Measurements from ENCODE around the gene TCTN2. TPM values are rescaled to one million over a fixed set of nuclear protein-coding genes. Genes with fewer than 3 reads are reported as not detected.

TCTN2 gene
- polyA plus RNA-seq, 1 donor from 2014 or later = 14.3 TPM

- H3F3A ChIP-seq (ENCODE audit: insufficient read depth, low read length, poor library complexity, severe bottlenecking) = no peaks in the 10 kb centered on the region
- no peak overlapping the region for H3K4me3 ChIP-seq (ENCODE audit: low read length)
- H3K27me3 ChIP-seq (ENCODE audit: insufficient read depth, low read depth, low read length) = no peaks in the 10 kb centered on the region
- H3K9ac ChIP-seq (ENCODE audit: low read length) = no peak overlapping the region
- no peaks in the 10 kb centered on the region for H3K9me2 ChIP-seq (ENCODE audit: insufficient read depth, low read length)
- TF ChIP-seq EZH2 (IDR thresholded peaks at IDR 0.05; ENCODE audit: borderline replicate concordance, insufficient read depth, low read length, poor library complexity, severe bottlenecking) = no peak
- no peak for TF ChIP-seq RAD21 (conservative IDR thresholded peaks at IDR 0.05)
- no peak for TF ChIP-seq MXI1 (conservative IDR thresholded peaks at IDR 0.05; ENCODE audit: poor library complexity, severe bottlenecking)
- TF ChIP-seq POLR2AphosphoS5 (IDR thresholded peaks at IDR 0.05) = no peak
- H3K9me3 ChIP-seq (ENCODE audit: low read length) = no peaks in the 10 kb centered on the region
- H3K4me2 ChIP-seq (ENCODE audit: low read length) = no peak overlapping the region
- H3K27ac ChIP-seq (ENCODE audit: low read length) = no peak overlapping the region
- H3K36me3 ChIP-seq (ENCODE audit: insufficient read depth, low read length) = no peaks in the 10 kb centered on the region
- H2AFZ ChIP-seq (ENCODE audit: low read depth, low read length) = no peak overlapping the region
- no peaks in the 10 kb centered on the region for H3K79me2 ChIP-seq (replicated peaks; ENCODE audit: insufficient read depth, low read length)
- H4K20me1 ChIP-seq (ENCODE audit: insufficient read depth) = no peaks in the 10 kb centered on the region
Observed at GRCh38 chr12:123696646-123697045, 25.7 kb downstream of the TCTN2 start.

GRCh38 chr12:123705935-123706334 lies 35.0 kb downstream of the TCTN2 start:
- no peak overlapping the region for H2AFZ ChIP-seq (ENCODE audit: low read depth, low read length)
- H3K9me3 ChIP-seq (ENCODE audit: low read length) = no peaks in the 10 kb centered on the region
- H3K36me3 ChIP-seq (ENCODE audit: insufficient read depth, low read length) = no peaks in the 10 kb centered on the region
- no peak overlapping the region for H3K4me3 ChIP-seq (ENCODE audit: low read length)
- H3K9me2 ChIP-seq (ENCODE audit: insufficient read depth, low read length) = no peaks in the 10 kb centered on the region
- H4K20me1 ChIP-seq (ENCODE audit: insufficient read depth) = no peaks in the 10 kb centered on the region
- no peak overlapping the region for H3K27ac ChIP-seq (ENCODE audit: low read length)
- no peak for TF ChIP-seq MXI1 (conservative IDR thresholded peaks at IDR 0.05; ENCODE audit: poor library complexity, severe bottlenecking)
- no peak for TF ChIP-seq EP300 (conservative IDR thresholded peaks at IDR 0.05; ENCODE audit: poor library complexity, severe bottlenecking)
- no peak for TF ChIP-seq POLR2AphosphoS5 (IDR thresholded peaks at IDR 0.05)
- no peak for TF ChIP-seq CTCF (IDR thresholded peaks at IDR 0.05; ENCODE audit: poor library complexity, severe bottlenecking)
- TF ChIP-seq REST (IDR thresholded peaks at IDR 0.05; ENCODE audit: borderline replicate concordance) = no peak
- TF ChIP-seq EZH2 (IDR thresholded peaks at IDR 0.05; ENCODE audit: borderline replicate concordance, insufficient read depth, low read length, poor library complexity, severe bottlenecking) = no peak
- no peak for TF ChIP-seq TAF1 (IDR thresholded peaks at IDR 0.05; ENCODE audit: low read depth)
- no peak for TF ChIP-seq SMC3 (conservative IDR thresholded peaks at IDR 0.05; ENCODE audit: poor library complexity)
- no peak for TF ChIP-seq RAD21 (conservative IDR thresholded peaks at IDR 0.05)
- H3K27me3 ChIP-seq (ENCODE audit: insufficient read depth, low read depth, low read length) = no peaks in the 10 kb centered on the region
- no peak overlapping the region for H3K4me2 ChIP-seq (ENCODE audit: low read length)
- H3F3A ChIP-seq (ENCODE audit: insufficient read depth, low read length, poor library complexity, severe bottlenecking) = no peaks in the 10 kb centered on the region
- no peak overlapping the region for H3K9ac ChIP-seq (ENCODE audit: low read length)
- no peaks in the 10 kb centered on the region for H3K79me2 ChIP-seq (replicated peaks; ENCODE audit: insufficient read depth, low read length)
